B cell (primary cell): ENCODE data around the gene DECR2. TPM values are rescaled to one million over a fixed set of nuclear protein-coding genes. Genes with fewer than 3 reads are reported as not detected.

Experiments
- ATAC-seq: fragments of 200-7000 bp; cut with Tn5 transposase; one replicate; pipeline ENCODE4 v1.10.0; 2021; ENCODE audit warnings: low read depth, mild to moderate bottlenecking, moderate number of reproducible peaks, moderate library complexity
- CTCF ChIA-PET: fragments of 350-600 bp; sonication (Branson Sonifier 250); formaldehyde crosslinking; loops from one replicate; lab custom pipeline; 2021; ENCODE audit warnings: antibody characterized with exemption, inconsistent platforms; lab: Charles Lee
- POLR2A ChIA-PET: fragments of 350-600 bp; sonication (Branson Sonifier 250); formaldehyde crosslinking; loops from one replicate; lab custom pipeline; 2021; ENCODE audit warnings: antibody characterized with exemption; lab: Charles Lee
- DNase-seq: peaks from one replicate; pipeline ENCODE4 v3.0.0; 2013
- H2AFZ ChIP-seq: 2 replicates; pipeline ENCODE4 v1.6.1; 2012; ENCODE audit warnings: mild to moderate bottlenecking, low read depth, low read length; ENCODE audit not compliant: insufficient read depth, poor library complexity, severe bottlenecking
- H3K27ac ChIP-seq, 2 donors: 1 replicate in 1 of 2; 2 replicates in 1 of 2; pipeline ENCODE4 v1.5.1; 2012 to 2013; ENCODE audit warnings: low read length in 2 of 2, mild to moderate bottlenecking in 2 of 2, moderate library complexity in 1 of 2
- H3K27me3 ChIP-seq, 4 experiments: fragments of 200-600 bp in 1 of 4; sonication (generic) in 1 of 4; replicated peaks in 1 of 4; 1 replicate in 2 of 4; 2 replicates in 2 of 4; pipeline versions ENCODE4 v1.6.1 to v1.7.0; 2013 to 2016; ENCODE audit warnings: low read length in 3 of 4, mild to moderate bottlenecking in 2 of 4, mixed read lengths in 1 of 4, moderate library complexity in 1 of 4; ENCODE audit not compliant: insufficient read depth in 4 of 4, control insufficient read depth in 3 of 4; ENCODE audit errors: control extremely low read depth in 1 of 4
- H3K36me3 ChIP-seq, 2 experiments: replicated peaks in 1 of 2; 1 replicate in 1 of 2; 2 replicates in 1 of 2; pipeline versions ENCODE4 v1.6.1 to v1.7.1; 2013; ENCODE audit warnings: low read length in 1 of 2; ENCODE audit not compliant: insufficient read depth in 2 of 2, control insufficient read depth in 1 of 2; ENCODE audit errors: control extremely low read depth in 1 of 2, extremely low read depth in 1 of 2
- H3K4me1 ChIP-seq, 2 donors: fragments of 200-600 bp in 1 of 2; sonication (generic) in 1 of 2; 1 replicate in 1 of 2; 2 replicates in 1 of 2; pipeline versions ENCODE4 v1.5.1 to v1.6.1; 2013 to 2017; ENCODE audit warnings: low read length in 2 of 2; ENCODE audit not compliant: control insufficient read depth in 2 of 2, insufficient read depth in 2 of 2
- H3K4me2 ChIP-seq: replicated peaks from 2 replicates; pipeline ENCODE3; 2012; ENCODE audit warnings: mild to moderate bottlenecking, low read depth, low read length; ENCODE audit not compliant: poor library complexity, severe bottlenecking
- H3K4me3 ChIP-seq, 5 experiments: fragments of 200-600 bp in 1 of 5; sonication (generic) in 1 of 5; 1 replicate in 3 of 5; 2 replicates in 2 of 5; pipeline versions ENCODE4 v1.5.1 to v1.7.0; 2011 to 2016; ENCODE audit warnings: low read length in 4 of 5, mild to moderate bottlenecking in 4 of 5, low read depth in 2 of 5, control low read depth in 1 of 5, moderate library complexity in 1 of 5; ENCODE audit not compliant: insufficient read depth in 1 of 5; ENCODE audit errors: control extremely low read depth in 1 of 5, extremely low read depth in 1 of 5
- H3K79me2 ChIP-seq: fragments of 200-600 bp; sonication (generic); one replicate; pipeline ENCODE4 v1.6.0; 2016; ENCODE audit warnings: low read length; ENCODE audit not compliant: control insufficient read depth, insufficient read depth
- H3K9ac ChIP-seq: fragments of 200-600 bp; sonication (generic); 2 replicates; pipeline ENCODE4 v1.6.1; 2017; ENCODE audit warnings: mild to moderate bottlenecking, low read length, moderate library complexity
- H3K9me3 ChIP-seq, 3 donors: one replicate each; pipeline versions ENCODE4 v1.6.1 to v1.7.1; 2013; ENCODE audit warnings: low read length in 2 of 3; ENCODE audit not compliant: control insufficient read depth in 2 of 3, insufficient read depth in 1 of 3; ENCODE audit errors: control extremely low read depth in 1 of 3
- H4K20me1 ChIP-seq: 2 replicates; pipeline ENCODE4 v1.6.0; 2012; ENCODE audit warnings: mild to moderate bottlenecking, low read length; ENCODE audit not compliant: insufficient read depth, control insufficient read depth, poor library complexity, severe bottlenecking
- H3K27ac Mint-ChIP-seq: one replicate; pipeline ENCODE4 v1.8.0; 2021; ENCODE audit warnings: mixed read lengths
- H3K27me3 Mint-ChIP-seq: one replicate; pipeline ENCODE4 v1.8.0; 2021; ENCODE audit warnings: mixed read lengths
- H3K4me1 Mint-ChIP-seq: one replicate; pipeline ENCODE4 v1.8.0; 2021; ENCODE audit warnings: mixed read lengths
- H3K4me3 Mint-ChIP-seq: one replicate; pipeline ENCODE4 v1.8.0; 2021; ENCODE audit warnings: mixed read lengths
- H3K9me3 Mint-ChIP-seq: one replicate; pipeline ENCODE4 v1.8.0; 2022; ENCODE audit warnings: mixed read lengths; ENCODE audit not compliant: insufficient read depth
- EZH2 ChIP-seq: IDR thresholded peaks from 2 replicates; pipeline ENCODE4 v1.6.1; 2012; ENCODE audit warnings: borderline replicate concordance, low read depth, mild to moderate bottlenecking, moderate library complexity, low read length; ENCODE audit not compliant: insufficient read depth, poor library complexity, severe bottlenecking
- WGBS: methylation state at CpG from one replicate; pipeline ENCODE4 v1.1.5; 2013; ENCODE audit warnings: missing lambda C conversion rate; ENCODE audit not compliant: insufficient coverage; 5-methylcytosine and 5-hydroxymethylcytosine counted together
- intact Hi-C: fragments of 100-400 bp; cut with micrococcal nuclease; formaldehyde crosslinking; loops from one replicate; pipeline ENCODE4 v1.10.0; 2022
- polyA plus RNA-seq: library from polyadenylated mRNA; depleted of rRNA; stranded (reverse); fragments of >200 nt; gene quantifications from 2 replicates; pipeline ENCODE4 v1.2.3, GENCODE V29; 2012
- total RNA-seq, 2 donors: library from RNA; stranded (reverse); fragments of 120-200 nt in 1 of 2; gene quantifications; 1 replicate in 1 of 2; 2 replicates in 1 of 2; pipeline versions ENCODE4 v1.2.3 to v1.2.4, GENCODE V29; 2013 to 2022
- TF ChIP-seq, protein P1 (sequence below): fragments of 200-600 bp; IDR thresholded peaks from one replicate; pipeline ENCODE4 v1.8.0; 2022; ENCODE audit warnings: antibody characterized with exemption, mild to moderate bottlenecking

The DECR2 gene
- total and polyA plus RNA-seq, 2 donors (not counting 1 experiment from before 2014, with no cell fraction given) = 11.0 to 16.3 TPM

DNA sequence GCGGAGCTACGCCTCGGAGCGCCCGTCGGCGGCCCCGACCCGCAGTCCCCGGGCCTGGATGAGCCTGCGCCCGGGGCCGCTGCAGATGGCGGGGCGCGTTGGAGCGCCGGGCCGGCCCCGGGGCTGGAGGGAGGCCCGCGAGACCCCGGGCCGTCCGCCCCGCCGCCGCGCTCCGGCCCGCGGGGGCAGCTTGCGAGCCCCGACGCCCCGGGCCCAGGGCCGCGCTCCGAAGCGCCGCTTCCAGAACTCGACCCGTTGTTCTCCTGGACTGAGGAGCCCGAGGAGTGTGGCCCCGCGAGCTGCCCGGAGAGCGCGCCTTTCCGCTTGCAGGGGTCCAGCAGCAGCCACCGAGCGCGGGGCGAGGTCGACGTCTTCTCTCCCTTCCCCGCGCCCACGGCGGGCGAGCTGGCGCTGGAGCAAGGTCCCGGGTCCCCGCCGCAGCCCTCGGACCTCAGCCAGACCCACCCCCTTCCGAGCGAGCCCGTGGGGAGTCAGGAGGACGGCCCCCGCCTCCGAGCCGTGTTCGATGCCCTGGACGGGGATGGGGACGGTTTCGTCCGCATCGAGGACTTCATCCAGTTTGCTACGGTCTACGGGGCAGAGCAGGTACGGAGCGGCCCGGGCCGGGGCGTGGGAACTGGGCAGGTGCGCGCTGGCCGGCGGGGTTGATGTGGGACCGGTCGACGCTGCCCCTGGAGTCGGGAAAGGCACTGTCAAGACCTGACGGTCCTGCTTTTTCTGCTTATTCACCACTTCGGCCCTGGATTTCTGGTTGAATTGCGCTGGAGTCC, 24.6 kb downstream of the DECR2 start:
- CTCF ChIA-PET = interaction anchor here (1.3 kb wide), 1 partner anchor 319 kb away, joined by 4 read pairs; no protein-coding TSS in a partner anchor
- no peak for ATAC-seq

More for the DNA sequence above, 24.6 kb downstream of the DECR2 start:
- H3K27ac Mint-ChIP-seq = peak overlapping the region; percentile 70
- H3K9me3 Mint-ChIP-seq = no peaks in the 10 kb centered on the region
- Histone ChIP-seq H3K4me3 (peak overlapping the region in 4 of 5 experiments; percentile 48 to 71 (median 62)), H3K79me2 (peaks cover 36% of the 10 kb centered on the region), H3K9me3 (no peaks in the 10 kb centered on the region), H3K27me3 (peaks cover 0 to 14% (median 2%) of the 10 kb centered on the region in 4 experiments), H3K4me2 (peak overlapping the region; percentile 86), H3K4me1 (peaks cover 16 to 22% of the 10 kb centered on the region in 2 donors), H3K36me3 (no peaks in the 10 kb centered on the region), H3K27ac (peak overlapping the region in 1 of 2 donors; percentile 20), H3K9ac (peak overlapping the region; percentile 74), H4K20me1 (peaks cover 11% of the 10 kb centered on the region), H2AFZ (peak overlapping the region; percentile 69)
- peaks cover 28% of the 10 kb centered on the region for H3K4me1 Mint-ChIP-seq
- peak overlapping the region; percentile 86 for H3K4me3 Mint-ChIP-seq
- H3K27me3 Mint-ChIP-seq = peaks cover 4% of the 10 kb centered on the region
- intact Hi-C loops = loop anchor here (5.0 kb wide), 1 partner anchor 44 kb away; the partner anchor contains the start of gene PGAP6
- POLR2A ChIA-PET = interaction anchor here (2.8 kb wide), 1 partner anchor 25 kb away, joined by 13 read pairs; the partner anchor contains the start of gene DECR2
- TF ChIP-seq, protein P1, sequence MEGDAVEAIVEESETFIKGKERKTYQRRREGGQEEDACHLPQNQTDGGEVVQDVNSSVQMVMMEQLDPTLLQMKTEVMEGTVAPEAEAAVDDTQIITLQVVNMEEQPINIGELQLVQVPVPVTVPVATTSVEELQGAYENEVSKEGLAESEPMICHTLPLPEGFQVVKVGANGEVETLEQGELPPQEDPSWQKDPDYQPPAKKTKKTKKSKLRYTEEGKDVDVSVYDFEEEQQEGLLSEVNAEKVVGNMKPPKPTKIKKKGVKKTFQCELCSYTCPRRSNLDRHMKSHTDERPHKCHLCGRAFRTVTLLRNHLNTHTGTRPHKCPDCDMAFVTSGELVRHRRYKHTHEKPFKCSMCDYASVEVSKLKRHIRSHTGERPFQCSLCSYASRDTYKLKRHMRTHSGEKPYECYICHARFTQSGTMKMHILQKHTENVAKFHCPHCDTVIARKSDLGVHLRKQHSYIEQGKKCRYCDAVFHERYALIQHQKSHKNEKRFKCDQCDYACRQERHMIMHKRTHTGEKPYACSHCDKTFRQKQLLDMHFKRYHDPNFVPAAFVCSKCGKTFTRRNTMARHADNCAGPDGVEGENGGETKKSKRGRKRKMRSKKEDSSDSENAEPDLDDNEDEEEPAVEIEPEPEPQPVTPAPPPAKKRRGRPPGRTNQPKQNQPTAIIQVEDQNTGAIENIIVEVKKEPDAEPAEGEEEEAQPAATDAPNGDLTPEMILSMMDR = no peak
- TF ChIP-seq EZH2 = no peak
- WGBS = under 1% methylated on average over 97 of the region's 97 CpGs
- peak; percentile 49 for DNase-seq
